Adrenal gland (tissue), 12 donors: ENCODE results near the gene ARHGAP26. TPM values are rescaled to one million over a fixed set of nuclear protein-coding genes. Genes with fewer than 3 reads are reported as not detected.

Experiments used
- DNase-seq, 7 donors: peaks; one replicate each; pipeline ENCODE4 v3.0.0-alpha.2; 2019 to 2020
- H3K27ac ChIP-seq, 5 donors: fragments of 200-600 bp; sonication (generic) in 4 of 5; 1 replicate in 3 of 5; 2 replicates in 2 of 5; pipeline versions ENCODE4 v1.5.1 to v1.8.0; 2016 to 2020; ENCODE audit warnings: mild to moderate bottlenecking in 1 of 5
- H3K27me3 ChIP-seq: fragments of 200-600 bp; 2 replicates; pipeline ENCODE4 v1.8.0; 2021
- H3K36me3 ChIP-seq, 2 donors: fragments of 200-600 bp; replicated peaks in 1 of 2; 1 replicate in 1 of 2; 2 replicates in 1 of 2; pipeline versions ENCODE4 v1.5.1 to v1.8.0; 2018 to 2022
- H3K4me1 ChIP-seq, 2 donors: fragments of 200-600 bp; replicated peaks in 1 of 2; 1 replicate in 1 of 2; 2 replicates in 1 of 2; pipeline versions ENCODE4 v1.5.1 to v1.8.0; 2018 to 2021
- H3K4me3 ChIP-seq, 4 donors: fragments of 200-600 bp; sonication (generic) in 3 of 4; one replicate each; pipeline ENCODE4 v1.5.1; 2016 to 2018
- H3K9me3 ChIP-seq, 3 donors: fragments of 200-600 bp; sonication (generic) in 1 of 3; replicated peaks in 1 of 3; 1 replicate in 2 of 3; 2 replicates in 1 of 3; pipeline versions ENCODE4 v1.5.1 to v1.8.0; 2016 to 2021
- POLR2A ChIP-seq, 2 donors: fragments of 450-650 bp; IDR thresholded peaks; one replicate each; pipeline ENCODE4 v1.6.1; 2017; ENCODE audit warnings: antibody characterized with exemption in 2 of 2, mild to moderate bottlenecking in 2 of 2, moderate library complexity in 1 of 2
- WGBS, 4 donors: extraction: QIAGEN DNeasy Blood & Tissue Kit in 2 of 4; methylation state at CpG; one replicate each; pipeline versions ENCODE4 v1.1.5 to v1.1.7; 2013 to 2017; 5-methylcytosine and 5-hydroxymethylcytosine counted together
- intact Hi-C, 2 donors: fragments of 100-400 bp; cut with DNase I; formaldehyde crosslinking; loops; one replicate each; pipeline versions ENCODE4 v1.14.1 to v1.15.0; 2022 to 2023
- polyA plus RNA-seq, 3 donors: library from polyadenylated mRNA; stranded (reverse); fragments of 200-250 nt in 2 of 3; fragments of 350-450 nt in 1 of 3; fragmentation: Illumina TruSeq in 1 of 3; extraction: RNeasy Lipid Tissue Mini Kit (QIAGEN cat#74804) in 1 of 3; gene quantifications; one replicate each; pipeline ENCODE4 v1.2.3, GENCODE V29; 2013 to 2014
- total RNA-seq, 9 donors: library from RNA; depleted of rRNA in 4 of 9; stranded (reverse); fragments of >200 nt in 4 of 9; fragments of 120-200 nt in 1 of 9; fragmentation: NEBNext Ultra II Directional in 1 of 9; extraction: Animal tissue kit (Norgen Biotek cat#: 25700) in 1 of 9; gene quantifications; one replicate each; pipeline versions ENCODE4 v1.1.0 to v1.2.4, GENCODE V29; 2013 to 2023
- TF ChIP-seq, protein P1 (sequence below), 6 experiments: fragments of 450-650 bp in 4 of 6; fragments of 200-600 bp in 2 of 6; sonication (generic) in 1 of 6; IDR thresholded peaks; 1 replicate in 5 of 6; 2 replicates in 1 of 6; pipeline versions ENCODE4 v1.5.1 to v1.8.0; 2016 to 2021; ENCODE audit warnings: antibody characterized with exemption in 6 of 6, mild to moderate bottlenecking in 2 of 6, moderate library complexity in 1 of 6
- donor health status: healthy with polysubstance abuse.
- donor health status: Bipolar disorder and iron deficiency.
- donor health status: DM: yes; HTN: yes; CAD: no.
- donor health status: DM: no; HTN: no; CAD: no.
- donor health status: DM: no; HTN: no; CAD: no.
- donor health status: DM: yes; HTN: yes; CAD: no.

ARHGAP26 gene
- total and polyA plus RNA-seq, 12 donors: 3.0 to 21.7 (median 10.8) TPM

- Histone ChIP-seq H3K36me3 (no peaks in the 10 kb centered on the region), H3K4me1 (peaks cover 8 to 23% of the 10 kb centered on the region in 2 donors), H3K4me3 (no peak overlapping the region), H3K27me3 (no peaks in the 10 kb centered on the region), H3K9me3 (no peaks in the 10 kb centered on the region), H3K27ac (no peak overlapping the region)
- DNase-seq: no peak
- intact Hi-C loops: no loop called here
- 74 to 92% (median 88%) methylated on average over 11 of the region's 11 CpGs for WGBS, 4 donors
- no peak for TF ChIP-seq POLR2A (IDR thresholded peaks at IDR 0.05)
- TF ChIP-seq, protein P1, sequence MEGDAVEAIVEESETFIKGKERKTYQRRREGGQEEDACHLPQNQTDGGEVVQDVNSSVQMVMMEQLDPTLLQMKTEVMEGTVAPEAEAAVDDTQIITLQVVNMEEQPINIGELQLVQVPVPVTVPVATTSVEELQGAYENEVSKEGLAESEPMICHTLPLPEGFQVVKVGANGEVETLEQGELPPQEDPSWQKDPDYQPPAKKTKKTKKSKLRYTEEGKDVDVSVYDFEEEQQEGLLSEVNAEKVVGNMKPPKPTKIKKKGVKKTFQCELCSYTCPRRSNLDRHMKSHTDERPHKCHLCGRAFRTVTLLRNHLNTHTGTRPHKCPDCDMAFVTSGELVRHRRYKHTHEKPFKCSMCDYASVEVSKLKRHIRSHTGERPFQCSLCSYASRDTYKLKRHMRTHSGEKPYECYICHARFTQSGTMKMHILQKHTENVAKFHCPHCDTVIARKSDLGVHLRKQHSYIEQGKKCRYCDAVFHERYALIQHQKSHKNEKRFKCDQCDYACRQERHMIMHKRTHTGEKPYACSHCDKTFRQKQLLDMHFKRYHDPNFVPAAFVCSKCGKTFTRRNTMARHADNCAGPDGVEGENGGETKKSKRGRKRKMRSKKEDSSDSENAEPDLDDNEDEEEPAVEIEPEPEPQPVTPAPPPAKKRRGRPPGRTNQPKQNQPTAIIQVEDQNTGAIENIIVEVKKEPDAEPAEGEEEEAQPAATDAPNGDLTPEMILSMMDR (IDR thresholded peaks at IDR 0.05): no peak
Measured at GRCh38 chr5:143133721-143134120, 363.5 kb downstream of the ARHGAP26 start.

DNA sequence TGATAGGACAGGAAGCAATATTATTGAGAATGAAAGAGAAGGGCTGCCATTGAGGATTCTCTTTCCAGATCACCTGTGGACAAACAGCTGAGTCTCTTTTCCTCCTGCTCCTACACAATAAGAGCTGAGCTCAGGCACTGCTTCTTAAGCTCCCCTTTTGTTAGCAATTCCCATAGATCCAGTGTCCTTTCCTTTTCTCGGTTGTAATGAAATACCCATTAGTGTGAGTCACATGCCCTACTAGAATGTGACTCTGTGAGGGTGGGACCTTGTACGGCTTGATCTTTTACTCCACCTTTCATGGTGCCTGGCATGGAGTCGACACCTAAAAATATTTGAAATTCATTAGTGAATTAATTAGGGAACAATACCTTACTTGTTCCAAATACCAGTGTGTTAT is 364.1 kb downstream of the ARHGAP26 start:
- DNase-seq: no peak
- Histone ChIP-seq H3K27me3 (no peaks in the 10 kb centered on the region), H3K4me1 (peaks cover 3 to 17% of the 10 kb centered on the region in 2 donors), H3K9me3 (no peaks in the 10 kb centered on the region), H3K4me3 (no peak overlapping the region), H3K27ac (no peak overlapping the region), H3K36me3 (no peaks in the 10 kb centered on the region)
- intact Hi-C loops: no loop called here
- TF ChIP-seq POLR2A (IDR thresholded peaks at IDR 0.05): no peak
- TF ChIP-seq, protein P1 (IDR thresholded peaks at IDR 0.05): no peak
- WGBS, 4 donors: 76 to 89% (median 83%) methylated on average over 3 of the region's 3 CpGs

- Histone ChIP-seq H3K27ac (no peak overlapping the region), H3K36me3 (no peaks in the 10 kb centered on the region), H3K4me1 (peaks cover 0 to 11% of the 10 kb centered on the region in 2 donors), H3K4me3 (no peak overlapping the region), H3K27me3 (no peaks in the 10 kb centered on the region), H3K9me3 (no peaks in the 10 kb centered on the region)
- intact Hi-C loops: no loop called here
- DNase-seq: no peak
- TF ChIP-seq, protein P1 (IDR thresholded peaks at IDR 0.05): no peak
- no peak for TF ChIP-seq POLR2A (IDR thresholded peaks at IDR 0.05)
- WGBS, 4 donors: 71 to 91% (median 84%) methylated on average over 4 of the region's 4 CpGs
Measured at GRCh38 chr5:143134900-143135299, 364.7 kb downstream of the ARHGAP26 start.

GRCh38 chr5:143135832-143136551 is 365.8 kb downstream of the ARHGAP26 start:
- Histone ChIP-seq H3K36me3 (no peaks in the 10 kb centered on the region), H3K4me1 (peaks cover 0 to 4% of the 10 kb centered on the region in 2 donors), H3K27me3 (no peaks in the 10 kb centered on the region), H3K27ac (no peak overlapping the region), H3K4me3 (no peak overlapping the region), H3K9me3 (no peaks in the 10 kb centered on the region)
- TF ChIP-seq POLR2A (IDR thresholded peaks at IDR 0.05): no peak
- TF ChIP-seq, protein P1 (IDR thresholded peaks at IDR 0.05): no peak
- DNase-seq: no peak
- 77 to 78% (median 78%) methylated on average over 5 of the region's 5 CpGs for WGBS, 4 donors
- intact Hi-C loops: no loop called here
